Measurements from ENCODE around the gene GAGE12D. TPM values are rescaled to one million over a fixed set of nuclear protein-coding genes. Genes with fewer than 3 reads are reported as not detected.

Gene GAGE12D
- not detected in 2 replicates for total RNA-seq

GRCh38 chrX:49541433-49541832 is at the start of gene GAGE12D:
TSS of gene GAGE12D (plus strand) at chrX:49541733. CDS start at chrX:49542888, 1,155 bp downstream.

GRCh38 chrX:49531877-49532276 is 9.7 kb upstream of the GAGE12D start, which contains the start of gene GAGE12C:
TSS of gene GAGE12C (plus strand) at chrX:49532177. CDS start at chrX:49533332, 1,155 bp downstream.

GRCh38 chrX:49550989-49551388 is 9.5 kb downstream of the GAGE12D start, which contains the start of gene GAGE12E:
TSS of gene GAGE12E (plus strand) at chrX:49551289. CDS start at chrX:49552444, 1,155 bp downstream.

GRCh38 chrX:49560542-49560941 is 19.0 kb downstream of the GAGE12D start, which contains the start of gene GAGE12F:
TSS of gene GAGE12F (plus strand) at chrX:49560842. CDS start at chrX:49561997, 1,155 bp downstream.

GRCh38 chrX:49570100-49570499 is 28.6 kb downstream of the GAGE12D start, which contains the start of gene GAGE12G:
TSS of gene GAGE12G (plus strand) at chrX:49570400. CDS start at chrX:49571555, 1,155 bp downstream.

GRCh38 chrX:49579649-49580048 is 38.1 kb downstream of the GAGE12D start, which contains the start of gene GAGE12H:
TSS of gene GAGE12H (plus strand) at chrX:49579949. CDS start at chrX:49581104, 1,155 bp downstream.

GRCh38 chrX:49589196-49589595 is 47.7 kb downstream of the GAGE12D start, which contains the start of gene GAGE2A:
TSS of gene GAGE2A (plus strand) at chrX:49589496. CDS start at chrX:49590651, 1,155 bp downstream.

Small RNAs within 50 kb of the gene (small RNA-seq; reads per million reads assigned to genes)
- not detected for gene GAGE12B

Other genes with a start within 250 kb of the GAGE12D start
- not detected in 2 replicates for gene GAGE10, start 238.1 kb upstream of the GAGE12D start, total RNA-seq
- not detected in 2 replicates for gene GAGE12J, start 219.7 kb upstream of the GAGE12D start, total RNA-seq
- gene GAGE13, start 210.2 kb upstream of the GAGE12D start, total RNA-seq: not detected in 2 replicates
- gene GAGE12C, start 9.6 kb upstream of the GAGE12D start, total RNA-seq: not detected in 2 replicates
- not detected in 2 replicates for gene GAGE12E, start 9.6 kb downstream of the GAGE12D start, total RNA-seq
- not detected in 2 replicates for gene GAGE12F, start 19.1 kb downstream of the GAGE12D start, total RNA-seq
- not detected in 2 replicates for gene GAGE12G, start 28.7 kb downstream of the GAGE12D start, total RNA-seq
- gene GAGE12H, start 38.2 kb downstream of the GAGE12D start, total RNA-seq: not detected in 2 replicates
- not detected in 2 replicates for gene GAGE2A, start 47.8 kb downstream of the GAGE12D start, total RNA-seq
- gene GAGE1, start 57.3 kb downstream of the GAGE12D start, total RNA-seq: not detected in 2 replicates
- not detected in 2 replicates for gene PAGE1, start 154.3 kb downstream of the GAGE12D start, total RNA-seq